Measurements from ENCODE around the gene MISP3.

The MISP3 gene

GRCh38 chr19:14059093-14059480 is 13.5 kb upstream of the MISP3 start:
- no peak overlapping the region for H3K4me3 ChIP-seq (ENCODE audit: control insufficient read depth, low read depth, low read length)
- DNase-seq (ENCODE audit: low read depth), result no peak
- TF ChIP-seq CTCF (IDR thresholded peaks at IDR 0.05; ENCODE audit: control insufficient read depth, insufficient read depth, low read depth, low read length, missing control alignments), result peak; percentile 77

- no peak for TF ChIP-seq CTCF (IDR thresholded peaks at IDR 0.05; ENCODE audit: control insufficient read depth, insufficient read depth, low read depth, low read length, missing control alignments)
- no peak overlapping the region for H3K4me3 ChIP-seq (ENCODE audit: control insufficient read depth, low read depth, low read length)
- no peak for DNase-seq (ENCODE audit: low read depth)
Measured at GRCh38 chr19:14059652-14060155, 12.9 kb upstream of the MISP3 start.

- H3K4me3 ChIP-seq (ENCODE audit: control insufficient read depth, low read depth, low read length), result no peak overlapping the region
- DNase-seq (ENCODE audit: low read depth), result no peak
- TF ChIP-seq CTCF (IDR thresholded peaks at IDR 0.05; ENCODE audit: control insufficient read depth, insufficient read depth, low read depth, low read length, missing control alignments), result no peak
Measured at GRCh38 chr19:14061081-14061749, 11.4 kb upstream of the MISP3 start.

- H3K4me3 ChIP-seq (ENCODE audit: control insufficient read depth, low read depth, low read length), result no peak within 1 kb of the TSS
- TF ChIP-seq CTCF (IDR thresholded peaks at IDR 0.05; ENCODE audit: control insufficient read depth, insufficient read depth, low read depth, low read length, missing control alignments), result no peak
- DNase-seq (ENCODE audit: low read depth), result no peak
Measured at GRCh38 chr19:14061751-14062557, 10.6 kb upstream of the MISP3 start, which contains the start of gene PALM3. Gene PALM3 (minus strand): TSS chr19:14062076. CDS start chr19:14061980, 96 bp downstream.

- DNase-seq (ENCODE audit: low read depth), result no peak
- H3K4me3 ChIP-seq (ENCODE audit: control insufficient read depth, low read depth, low read length), result no peak overlapping the region
- TF ChIP-seq CTCF (IDR thresholded peaks at IDR 0.05; ENCODE audit: control insufficient read depth, insufficient read depth, low read depth, low read length, missing control alignments), result no peak
Measured at GRCh38 chr19:14062558-14062855, 10.1 kb upstream of the MISP3 start.

GRCh38 chr19:14063105-14063504 is 9.5 kb upstream of the MISP3 start:
- no peak for TF ChIP-seq CTCF (IDR thresholded peaks at IDR 0.05; ENCODE audit: control insufficient read depth, insufficient read depth, low read depth, low read length, missing control alignments)
- no peak overlapping the region for H3K4me3 ChIP-seq (ENCODE audit: control insufficient read depth, low read depth, low read length)
- DNase-seq (ENCODE audit: low read depth), result no peak

Data from AG09309 (cell line).